Measurements from ENCODE around the gene NPIPB6.

The NPIPB6 gene

GRCh38 chr16:28313587-28313986, 49.7 kb downstream of the NPIPB6 start:
- H3K4me1 Mint-ChIP-seq: peaks cover 57% of the 10 kb centered on the region
- H3K36me3 Mint-ChIP-seq (ENCODE audit: low read depth): no peaks in the 10 kb centered on the region
- no peak overlapping the region for H3K27ac Mint-ChIP-seq
- H3K9me3 Mint-ChIP-seq: no peaks in the 10 kb centered on the region
- no peaks in the 10 kb centered on the region for H3K27me3 Mint-ChIP-seq
- no peak overlapping the region for H3K4me3 Mint-ChIP-seq
- ATAC-seq (no peak), DNase-seq (no peak)

- Mint-ChIP-seq H3K36me3 (ENCODE audit: low read depth) (no peaks in the 10 kb centered on the region), H3K27ac (peak overlapping the region; percentile 69)
Observed at GRCh38 chr16:28312327-28312726, 51.0 kb downstream of the NPIPB6 start.

GRCh38 chr16:28311913-28312312, 51.4 kb downstream of the NPIPB6 start:
- peak overlapping the region; percentile 69 for H3K27ac Mint-ChIP-seq

More at GRCh38 chr16:28312327-28312726, 51.0 kb downstream of the NPIPB6 start:
- DNase-seq (no peak), ATAC-seq (no peak)
- Mint-ChIP-seq H3K4me1 (peaks cover 58% of the 10 kb centered on the region), H3K4me3 (no peak overlapping the region), H3K9me3 (no peaks in the 10 kb centered on the region), H3K27me3 (no peaks in the 10 kb centered on the region)

GRCh38 chr16:28311413-28311812, 51.9 kb downstream of the NPIPB6 start:
- no peak overlapping the region for H3K4me3 Mint-ChIP-seq
- peak overlapping the region; percentile 81 for H3K27ac Mint-ChIP-seq
- H3K36me3 Mint-ChIP-seq (ENCODE audit: low read depth): no peaks in the 10 kb centered on the region
- no peak for ATAC-seq
- no peak for DNase-seq
- peaks cover 55% of the 10 kb centered on the region for H3K4me1 Mint-ChIP-seq
- H3K27me3 Mint-ChIP-seq: no peaks in the 10 kb centered on the region
- H3K9me3 Mint-ChIP-seq: no peaks in the 10 kb centered on the region

More at GRCh38 chr16:28311913-28312312, 51.4 kb downstream of the NPIPB6 start:
- peaks cover 58% of the 10 kb centered on the region for H3K4me1 Mint-ChIP-seq
- ATAC-seq (peak; percentile 56), DNase-seq (peak; percentile 78)
- H3K27me3 Mint-ChIP-seq: no peaks in the 10 kb centered on the region
- H3K4me3 Mint-ChIP-seq: no peak overlapping the region
- no peaks in the 10 kb centered on the region for H3K9me3 Mint-ChIP-seq
- H3K36me3 Mint-ChIP-seq (ENCODE audit: low read depth): no peaks in the 10 kb centered on the region

GRCh38 chr16:28310796-28311195, 52.5 kb downstream of the NPIPB6 start:
- no peak for ATAC-seq
- Mint-ChIP-seq H3K9me3 (no peaks in the 10 kb centered on the region), H3K4me3 (peak overlapping the region; percentile 71), H3K27me3 (no peaks in the 10 kb centered on the region), H3K4me1 (peaks cover 56% of the 10 kb centered on the region), H3K36me3 (ENCODE audit: low read depth) (no peaks in the 10 kb centered on the region), H3K27ac (peak overlapping the region; percentile 81)
- no peak for DNase-seq

DNA sequence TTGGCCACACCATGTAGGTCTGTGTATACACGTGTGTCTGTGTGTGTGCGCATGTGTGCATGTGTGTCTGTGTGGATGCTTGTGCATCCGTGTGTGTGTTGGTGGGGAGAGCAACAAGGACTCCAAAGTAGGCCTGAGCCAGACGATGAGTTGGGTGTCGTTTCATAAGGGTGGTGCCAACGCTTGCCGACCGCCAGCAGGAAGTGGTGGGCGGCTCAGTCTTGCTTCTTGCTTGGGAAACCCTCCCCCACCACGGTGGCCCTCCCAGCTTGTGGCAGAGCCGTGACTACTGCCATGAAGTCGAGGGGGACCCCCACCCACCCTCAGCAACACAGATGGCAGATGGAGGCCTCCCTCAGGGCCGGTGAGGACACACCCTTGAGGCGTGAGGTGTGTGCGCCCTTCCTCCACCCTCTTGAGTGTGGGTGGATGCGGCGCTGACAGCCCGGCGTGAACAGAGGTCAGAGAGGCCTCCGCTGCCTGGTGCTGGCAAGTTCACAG, 53.4 kb downstream of the NPIPB6 start:
- H3K36me3 Mint-ChIP-seq (ENCODE audit: low read depth): no peaks in the 10 kb centered on the region
- H3K27me3 Mint-ChIP-seq: no peaks in the 10 kb centered on the region
- H3K4me1 Mint-ChIP-seq: peaks cover 53% of the 10 kb centered on the region
- H3K9me3 Mint-ChIP-seq: no peaks in the 10 kb centered on the region
- H3K4me3 Mint-ChIP-seq: peak overlapping the region; percentile 71
- peak overlapping the region; percentile 81 for H3K27ac Mint-ChIP-seq
- peak; percentile 90 for ATAC-seq
- peak; percentile 90 for DNase-seq

- H3K9me3 Mint-ChIP-seq: no peaks in the 10 kb centered on the region
- peak overlapping the region; percentile 66 for H3K27ac Mint-ChIP-seq
- no peaks in the 10 kb centered on the region for H3K36me3 Mint-ChIP-seq (ENCODE audit: low read depth)
- H3K4me3 Mint-ChIP-seq: no peak overlapping the region
- H3K27me3 Mint-ChIP-seq: no peaks in the 10 kb centered on the region
- ATAC-seq (no peak), DNase-seq (no peak)
- peaks cover 53% of the 10 kb centered on the region for H3K4me1 Mint-ChIP-seq
Observed at GRCh38 chr16:28308794-28309584, 54.3 kb downstream of the NPIPB6 start.

- Mint-ChIP-seq H3K27me3 (no peaks in the 10 kb centered on the region), H3K9me3 (no peaks in the 10 kb centered on the region), H3K27ac (no peak overlapping the region), H3K4me1 (peaks cover 52% of the 10 kb centered on the region), H3K4me3 (no peak overlapping the region), H3K36me3 (ENCODE audit: low read depth) (no peaks in the 10 kb centered on the region)
- ATAC-seq (no peak), DNase-seq (no peak)
Observed at GRCh38 chr16:28307936-28308335, 55.4 kb downstream of the NPIPB6 start.

- no peaks in the 10 kb centered on the region for H3K36me3 Mint-ChIP-seq (ENCODE audit: low read depth)
- no peak for DNase-seq
- no peaks in the 10 kb centered on the region for H3K9me3 Mint-ChIP-seq
- no peak overlapping the region for H3K27ac Mint-ChIP-seq
- ATAC-seq: no peak
- no peaks in the 10 kb centered on the region for H3K27me3 Mint-ChIP-seq
- peaks cover 24% of the 10 kb centered on the region for H3K4me1 Mint-ChIP-seq
- no peak overlapping the region for H3K4me3 Mint-ChIP-seq
Observed at GRCh38 chr16:28304214-28304613, 59.1 kb downstream of the NPIPB6 start.

DNA sequence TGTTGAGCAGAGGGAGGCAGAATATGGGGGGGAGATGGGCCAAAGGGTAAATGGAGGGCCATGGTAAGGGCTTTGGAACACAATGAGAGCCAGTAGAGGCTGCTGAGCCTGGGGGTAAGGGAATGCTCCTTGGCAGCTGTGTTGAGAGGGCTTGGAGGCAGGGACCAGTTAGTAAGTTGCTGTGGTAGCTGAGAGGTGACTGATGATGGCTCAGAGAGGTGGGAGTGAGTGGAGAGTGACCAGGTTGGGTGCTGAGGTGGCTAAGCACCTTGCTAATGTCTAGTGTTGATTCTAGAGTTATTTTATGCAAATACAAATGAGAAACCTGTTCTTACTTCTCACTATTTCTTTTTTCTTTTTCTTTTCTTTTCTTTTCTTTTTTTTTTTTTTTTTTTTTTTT, 60.2 kb downstream of the NPIPB6 start:
- Mint-ChIP-seq H3K4me3 (no peak overlapping the region), H3K27me3 (no peaks in the 10 kb centered on the region), H3K4me1 (peaks cover 22% of the 10 kb centered on the region), H3K27ac (no peak overlapping the region), H3K36me3 (ENCODE audit: low read depth) (no peaks in the 10 kb centered on the region), H3K9me3 (no peaks in the 10 kb centered on the region)
- DNase-seq: no peak
- ATAC-seq: no peak

DNA sequence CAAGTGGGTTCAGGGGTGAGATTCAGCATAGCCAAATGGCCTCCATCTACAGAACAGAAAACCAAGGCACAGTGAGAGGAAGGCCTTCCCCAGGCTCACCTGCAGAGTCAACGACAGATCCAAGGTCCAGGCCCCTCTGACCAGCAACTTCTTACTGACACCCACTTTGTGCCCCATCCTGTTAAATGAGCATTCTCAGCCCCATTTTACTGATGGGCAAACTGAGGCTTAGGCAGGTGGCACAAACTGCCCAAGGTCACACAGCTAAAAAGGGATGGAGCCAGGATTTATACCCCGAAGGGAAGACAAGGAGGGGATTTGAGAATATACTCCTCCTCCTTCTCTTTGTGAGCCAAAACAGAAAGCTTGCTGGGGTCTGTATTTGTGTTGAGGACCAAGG, 61.7 kb downstream of the NPIPB6 start:
- no peaks in the 10 kb centered on the region for H3K36me3 Mint-ChIP-seq (ENCODE audit: low read depth)
- no peak overlapping the region for H3K27ac Mint-ChIP-seq
- no peaks in the 10 kb centered on the region for H3K27me3 Mint-ChIP-seq
- ATAC-seq (no peak), DNase-seq (no peak)
- no peak overlapping the region for H3K4me3 Mint-ChIP-seq
- H3K9me3 Mint-ChIP-seq: no peaks in the 10 kb centered on the region
- peaks cover 31% of the 10 kb centered on the region for H3K4me1 Mint-ChIP-seq

- DNase-seq: no peak
- no peaks in the 10 kb centered on the region for H3K9me3 Mint-ChIP-seq
- no peaks in the 10 kb centered on the region for H3K36me3 Mint-ChIP-seq (ENCODE audit: low read depth)
- peaks cover 31% of the 10 kb centered on the region for H3K4me1 Mint-ChIP-seq
- no peak overlapping the region for H3K27ac Mint-ChIP-seq
- no peak for ATAC-seq
- H3K4me3 Mint-ChIP-seq: no peak overlapping the region
- no peaks in the 10 kb centered on the region for H3K27me3 Mint-ChIP-seq
Observed at GRCh38 chr16:28301154-28301553, 62.2 kb downstream of the NPIPB6 start.

GRCh38 chr16:28300327-28300726, 63.0 kb downstream of the NPIPB6 start:
- no peak for ATAC-seq
- no peaks in the 10 kb centered on the region for H3K9me3 Mint-ChIP-seq
- H3K4me1 Mint-ChIP-seq: peaks cover 35% of the 10 kb centered on the region
- no peak overlapping the region for H3K4me3 Mint-ChIP-seq
- H3K27me3 Mint-ChIP-seq: no peaks in the 10 kb centered on the region
- no peak overlapping the region for H3K27ac Mint-ChIP-seq
- no peak for DNase-seq
- no peaks in the 10 kb centered on the region for H3K36me3 Mint-ChIP-seq (ENCODE audit: low read depth)

DNA sequence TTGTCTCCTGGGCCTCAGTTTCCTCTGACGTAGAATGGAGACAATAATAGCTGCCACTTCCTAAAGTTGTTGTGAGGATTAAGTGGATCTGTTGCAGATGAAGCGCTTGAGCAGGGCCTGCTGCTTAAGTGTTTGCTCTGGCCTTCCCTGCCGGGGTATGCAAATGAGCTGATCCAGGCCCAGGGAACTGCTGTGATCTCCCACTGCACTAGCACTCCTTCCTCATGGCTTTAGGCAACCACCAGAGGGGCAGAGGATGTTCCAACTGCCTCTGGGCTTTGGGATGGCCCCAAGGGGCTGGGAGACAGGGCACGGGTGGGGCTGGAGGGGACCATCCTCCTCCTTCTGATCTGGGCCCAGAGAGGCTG, 64.8 kb downstream of the NPIPB6 start:
- H3K4me3 Mint-ChIP-seq: no peak overlapping the region
- H3K27ac Mint-ChIP-seq: no peak overlapping the region
- peaks cover 53% of the 10 kb centered on the region for H3K4me1 Mint-ChIP-seq
- ATAC-seq: no peak
- H3K36me3 Mint-ChIP-seq (ENCODE audit: low read depth): no peaks in the 10 kb centered on the region
- H3K9me3 Mint-ChIP-seq: no peaks in the 10 kb centered on the region
- no peak for DNase-seq
- no peaks in the 10 kb centered on the region for H3K27me3 Mint-ChIP-seq

GRCh38 chr16:28297784-28298510, 65.4 kb downstream of the NPIPB6 start:
- Mint-ChIP-seq H3K4me1 (peaks cover 51% of the 10 kb centered on the region), H3K9me3 (no peaks in the 10 kb centered on the region), H3K4me3 (no peak overlapping the region), H3K27me3 (no peaks in the 10 kb centered on the region), H3K36me3 (ENCODE audit: low read depth) (no peaks in the 10 kb centered on the region), H3K27ac (no peak overlapping the region)
- ATAC-seq: no peak
- no peak for DNase-seq
